ENCODE results near the gene CDHR2.

GRCh38 chr5:176507911-176508310, 41.2 kb upstream of the CDHR2 start:
- TF ChIP-seq YY1 (IDR thresholded peaks at IDR 0.05; ENCODE audit: insufficient read depth, insufficient read length), result no peak
- no peak for TF ChIP-seq ZNF274 (IDR thresholded peaks at IDR 0.05; ENCODE audit: low read depth, low read length)

Data from NT2/D1 (cell line).